HepG2 (cell line): ENCODE measurements around the gene EFCAB13. TPM values are rescaled to one million over a fixed set of nuclear protein-coding genes. Genes with fewer than 3 reads are reported as not detected.

Source experiments
- ATAC-seq: fragments of 200-7000 bp; cut with Tn5 transposase; 3 replicates; pipeline ENCODE4 v1.9.1; 2020; ENCODE audit warnings: mild to moderate bottlenecking, moderate library complexity
- BruUV-seq: library from RNA; stranded (reverse); fragments of 400-500 nt; replicated peaks from 2 replicates; lab custom pipeline; 2021; lab: Mats Ljungman, UMichigan
- CTCF ChIA-PET: fragments of 300-600 bp; formaldehyde crosslinking; extraction: SDS; loops from one replicate; lab custom pipeline; 2021; ENCODE audit warnings: low total read pairs, inconsistent platforms, low intra/inter-chr PET ratio; lab: Yijun Ruan, JAX
- POLR2A ChIA-PET: fragments of 350-600 bp; sonication (Branson Sonifier 250); formaldehyde crosslinking; loops from one replicate; lab custom pipeline; 2020; ENCODE audit warnings: antibody characterized with exemption, inconsistent platforms; lab: Yijun Ruan, JAX
- DNase-seq: peaks from one replicate; pipeline ENCODE4 v3.0.0-alpha.2; 2015; ENCODE audit warnings: low spot score
- FAIRE-seq: peaks from 3 replicates; lab custom pipeline; 2011; peaks lifted over from hg19 to GRCh38; lab: Jason Lieb, UNC
- H2AFZ ChIP-seq: one replicate; pipeline ENCODE4 v1.6.1; 2011; ENCODE audit warnings: low read length, inconsistent platforms
- H3K27ac ChIP-seq: fragments of 300-600 bp; 3 replicates; pipeline ENCODE4 v1.8.0; 2011; ENCODE audit warnings: mixed run types, mild to moderate bottlenecking, mixed read lengths, low read length, inconsistent platforms; ENCODE audit not compliant: insufficient read depth; ENCODE audit errors: extremely low read length
- H3K27me3 ChIP-seq, 2 experiments: fragments of 200-600 bp in 1 of 2; 2 replicates in 1 of 2; 3 replicates in 1 of 2; pipeline versions ENCODE4 v1.6.0 to v1.8.0; 2011; ENCODE audit warnings: low read length in 2 of 2, mild to moderate bottlenecking in 2 of 2, moderate library complexity in 2 of 2, inconsistent platforms in 1 of 2; ENCODE audit not compliant: insufficient read depth in 2 of 2, control insufficient read depth in 1 of 2
- H3K36me3 ChIP-seq, 2 experiments: fragments of 200-600 bp in 1 of 2; replicated peaks in 1 of 2; 2 replicates in 1 of 2; 3 replicates in 1 of 2; pipeline versions ENCODE4 v1.5.1 to v1.8.0; 2011; ENCODE audit warnings: low read length in 2 of 2, inconsistent platforms in 1 of 2; ENCODE audit not compliant: insufficient read depth in 2 of 2, control insufficient read depth in 1 of 2
- H3K4me1 ChIP-seq: 2 replicates; pipeline ENCODE4 v1.5.1; 2012; ENCODE audit warnings: low read length, inconsistent platforms; ENCODE audit not compliant: insufficient read depth
- H3K4me2 ChIP-seq: 2 replicates; pipeline ENCODE4 v1.6.0; 2011; ENCODE audit warnings: low read depth, low read length, inconsistent platforms
- H3K4me3 ChIP-seq, 3 experiments: fragments of 200-600 bp in 1 of 3; sonication (generic), shearing (Covaris generic) in 1 of 3; replicated peaks in 1 of 3; 2 replicates each; pipeline ENCODE4 v1.5.1; 2011 to 2016; ENCODE audit warnings: low read length in 3 of 3, inconsistent platforms in 2 of 3, low read depth in 2 of 3, mild to moderate bottlenecking in 2 of 3, control low read depth in 1 of 3, mixed read lengths in 1 of 3; ENCODE audit not compliant: insufficient read depth in 1 of 3
- H3K79me2 ChIP-seq: one replicate; pipeline ENCODE4 v1.6.1; 2011; ENCODE audit warnings: low read length, inconsistent platforms; ENCODE audit not compliant: insufficient read depth
- H3K9ac ChIP-seq: 2 replicates; pipeline ENCODE4 v1.6.0; 2011; ENCODE audit warnings: mild to moderate bottlenecking, low read depth, low read length, inconsistent platforms; ENCODE audit not compliant: insufficient read depth
- H3K9me3 ChIP-seq: 2 replicates; pipeline ENCODE4 v1.5.1; 2012; ENCODE audit warnings: mild to moderate bottlenecking, low read length
- H4K20me1 ChIP-seq: 2 replicates; pipeline ENCODE4 v1.6.0; 2011; ENCODE audit warnings: inconsistent platforms, mild to moderate bottlenecking, low read length, moderate library complexity; ENCODE audit not compliant: insufficient read depth
- HOMEZ ChIP-seq: IDR thresholded peaks from 2 replicates; pipeline ENCODE4 v1.6.1; 2016; ENCODE audit warnings: low read depth
- RXRA ChIP-seq: sonication (generic); formaldehyde crosslinking; IDR thresholded peaks from 2 replicates; pipeline ENCODE4 v1.5.1; 2020; ENCODE audit warnings: missing genetic modification reagents
- ZNF510 ChIP-seq: sonication (generic); formaldehyde crosslinking; IDR thresholded peaks from 2 replicates; pipeline ENCODE4 v1.4.0; 2020; ENCODE audit warnings: low read depth, mild to moderate bottlenecking, missing genetic modification reagents
- WGBS: methylation state at CpG from one replicate; pipeline ENCODE4 v1.1.6; 2017; ENCODE audit warnings: low lambda C conversion rate; 5-methylcytosine and 5-hydroxymethylcytosine counted together
- in situ Hi-C: cut with HindIII; loops from 2 replicates; pipeline ENCODE4 v1.10.0; 2017; ENCODE audit warnings: low pct_unique_long_range_greater_than_20kb; ENCODE audit not compliant: extremely low pct_ligation_motif_present
- intact Hi-C: fragments of 100-400 bp; cut with micrococcal nuclease; formaldehyde crosslinking; loops from one replicate; pipeline ENCODE4 v1.10.0; 2022; ENCODE audit not compliant: unreplicated experiment
- polyA plus RNA-seq, 8 experiments: library from polyadenylated mRNA; depleted of rRNA in 3 of 8; stranded (reverse) in 7 of 8; unstranded in 1 of 8; fragments of >200 nt; fragmentation: Illumina TruSeq in 4 of 8; extraction: Trizol in 4 of 8; gene quantifications; 2 replicates each; pipeline versions ENCODE4 v1.2.1 to v1.2.3, GENCODE V29; 2011 to 2016; ENCODE audit warnings: low read depth in 4 of 8, missing spikeins in 1 of 8, mixed read lengths in 1 of 8; ENCODE audit not compliant: insufficient read depth in 1 of 8
- total RNA-seq, 5 experiments: library from RNA; depleted of rRNA; stranded (reverse); fragments of >200 nt; fragmentation: Illumina TruSeq; extraction: Trizol; gene quantifications; 2 replicates each; pipeline ENCODE4 v1.2.3, GENCODE V29; 2016; ENCODE audit warnings: low read depth in 1 of 5

Gene EFCAB13
- total and polyA plus RNA-seq, 2 of the 13 experiments (the other 11 are each of a cell fraction or from before 2014, with no cell fraction given) = 0.22 to 0.71 TPM

DNA sequence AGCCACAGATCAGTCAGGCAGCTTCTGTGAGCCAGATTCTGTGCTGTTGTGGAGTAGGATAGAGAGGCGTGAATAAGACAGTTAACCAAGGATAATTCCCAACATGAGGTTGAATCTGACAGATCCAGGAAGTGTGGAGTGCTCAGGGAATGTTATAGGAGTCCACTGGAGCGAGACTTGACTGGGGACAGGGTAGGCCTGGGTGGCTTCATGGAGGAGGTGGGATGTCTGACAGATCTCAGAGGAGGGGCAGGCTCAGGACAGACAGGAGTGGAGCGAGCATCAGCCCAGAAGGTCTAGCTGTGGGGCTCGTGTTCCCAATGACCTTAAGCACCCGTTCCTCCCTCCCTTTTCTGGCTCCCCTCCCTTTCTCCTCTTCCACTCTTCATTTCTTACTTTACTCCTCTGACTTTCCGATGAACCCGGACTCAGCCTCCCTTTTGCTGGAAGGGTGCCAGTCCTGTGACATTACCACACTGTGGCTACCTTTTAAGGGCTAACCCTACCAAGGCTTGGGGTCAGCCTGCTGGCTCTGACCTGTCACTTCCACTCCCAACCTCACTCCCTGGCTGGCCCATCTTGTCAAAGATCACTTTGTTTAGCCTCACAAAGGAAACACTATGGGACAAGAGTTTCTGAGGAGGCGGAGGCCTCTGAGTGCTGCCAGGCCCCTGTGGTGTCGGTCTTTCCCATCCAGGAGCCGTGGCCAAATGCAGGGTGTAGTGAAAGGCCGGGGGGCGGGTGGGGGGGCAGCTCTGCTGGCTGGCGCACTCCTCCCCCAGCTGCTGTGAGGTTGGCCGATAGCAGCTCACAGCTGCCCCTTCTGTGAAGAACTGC is 28.5 kb upstream of the EFCAB13 start (continued):
- peak; percentile 46; the same call in 1 of the 2 replicates for TF ChIP-seq HOMEZ (CRISPR knock-in tag)

GRCh38 chr17:47295874-47296255 is 27.9 kb upstream of the EFCAB13 start:
- H2AFZ ChIP-seq = no peak overlapping the region
- H3K9me3 ChIP-seq = no peaks in the 10 kb centered on the region
- H3K27me3 ChIP-seq = peaks cover 0 to 17% of the 10 kb centered on the region in 2 experiments; a peak in 3 of 5 replicates
- no TSS peak for BruUV-seq
- FAIRE-seq (no peak), ATAC-seq (no peak; the same call in 2 of the 3 replicates), DNase-seq (no peak)
- H3K9ac ChIP-seq = no peak overlapping the region
- 0 out of 2 replicates have a peak, but pooled peaks have one; percentile 8 for TF ChIP-seq RXRA (CRISPR knock-in tag)
- no peak for TF ChIP-seq ZNF510
- in situ Hi-C loops (no loop called here), intact Hi-C loops (loop anchor here (2.0 kb wide), 1 partner anchor 43 kb away; the partner anchor contains the start of gene ITGB3)
- ChIA-PET CTCF (no interaction called here), POLR2A (no interaction called here)
- H3K4me1 ChIP-seq = peaks cover 32% of the 10 kb centered on the region
- no peaks in the 10 kb centered on the region for H3K36me3 ChIP-seq
- H3K79me2 ChIP-seq = no peaks in the 10 kb centered on the region
- peak overlapping the region in 1 of 3 experiments; percentile 24; a peak in 1 of 6 replicates for H3K4me3 ChIP-seq
- H3K27ac ChIP-seq = no peak overlapping the region
- H4K20me1 ChIP-seq = no peaks in the 10 kb centered on the region
- 46% methylated on average over 6 of the region's 6 CpGs for WGBS
- H3K4me2 ChIP-seq = no peak overlapping the region; the same call in 1 of the 2 replicates
